ENCODE data around the gene GAP43. TPM values are rescaled to one million over a fixed set of nuclear protein-coding genes. Genes with fewer than 3 reads are reported as not detected.
"Not testable (repeated sequence)": the region's sequence is repeated elsewhere in the genome, so short reads cannot be mapped to it uniquely, and the experiment has no call there.

Gene GAP43
- total RNA-seq, 1 experiment from 2014 or later: not detected

- Histone ChIP-seq H3K9me3 (no peaks in the 10 kb centered on the region), H3K4me3 (no peak overlapping the region), H3K36me3 (no peaks in the 10 kb centered on the region), H3K27me3 (no peaks in the 10 kb centered on the region)
- no peak for DNase-seq
Observed at GRCh38 chr3:115702598-115702997, 79.3 kb downstream of the GAP43 start.

DNA sequence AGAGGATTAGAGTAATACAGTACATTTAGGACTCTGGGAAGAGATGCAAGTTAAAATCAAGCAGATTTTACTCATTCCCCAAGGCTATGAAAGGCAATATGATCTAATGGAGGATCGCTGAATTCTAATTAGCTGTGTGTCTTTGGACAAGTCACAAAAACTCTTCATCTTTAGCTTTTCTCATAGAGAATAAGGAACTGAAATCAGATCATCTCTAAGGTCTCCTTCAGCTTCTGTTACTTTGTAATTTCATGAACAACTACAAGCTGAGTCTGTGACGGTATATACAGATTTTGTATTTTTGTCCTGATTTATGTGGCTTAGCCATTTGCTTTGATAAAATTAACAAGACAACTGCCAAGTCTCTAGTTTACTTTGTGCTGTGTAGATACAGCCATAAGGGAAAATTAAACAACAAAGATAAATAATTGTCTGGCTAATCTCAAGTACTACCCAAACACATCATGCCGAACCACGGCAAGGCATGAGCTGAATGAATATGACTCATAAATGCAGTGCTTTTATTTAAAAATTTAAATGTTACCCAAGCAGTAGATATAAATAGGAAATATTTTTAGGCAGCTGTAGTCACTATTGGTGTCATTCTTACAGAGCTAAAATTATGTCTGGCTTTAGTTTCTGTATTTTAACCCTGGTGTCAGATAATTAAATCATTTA lies 81.5 kb downstream of the GAP43 start:
- no peaks in the 10 kb centered on the region for H3K9me3 ChIP-seq
- no peaks in the 10 kb centered on the region for H3K36me3 ChIP-seq
- H3K27me3 ChIP-seq: no peaks in the 10 kb centered on the region
- peak; percentile 39 for DNase-seq
- H3K4me3 ChIP-seq: no peak overlapping the region

- H3K36me3 ChIP-seq: no peaks in the 10 kb centered on the region
- H3K27me3 ChIP-seq: no peaks in the 10 kb centered on the region
- H3K4me3 ChIP-seq: no peak overlapping the region
- no peaks in the 10 kb centered on the region for H3K9me3 ChIP-seq
- no peak for DNase-seq
Observed at GRCh38 chr3:115706311-115706829, 83.1 kb downstream of the GAP43 start.

DNA sequence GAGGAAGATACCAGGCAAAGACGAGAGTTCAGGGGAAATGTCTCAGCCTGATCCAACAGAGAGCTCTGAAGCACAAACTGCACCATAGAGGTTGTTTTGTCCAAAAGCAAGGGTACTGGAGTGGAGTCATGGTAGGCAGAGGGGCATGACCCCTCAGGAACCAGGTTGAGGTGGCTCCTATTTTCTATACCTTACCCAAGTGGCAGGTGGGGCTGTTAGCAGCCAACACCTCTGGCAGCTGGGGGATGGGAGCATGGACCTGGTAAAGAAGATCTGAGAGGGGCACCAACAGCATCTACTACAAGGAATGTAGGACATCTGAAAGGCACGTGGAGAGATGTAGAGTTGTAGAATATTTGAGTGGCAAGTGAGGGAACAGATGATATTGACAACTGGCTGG lies 85.2 kb downstream of the GAP43 start:
- DNase-seq: no peak
- Histone ChIP-seq H3K9me3 (no peaks in the 10 kb centered on the region), H3K4me3 (no peak overlapping the region), H3K27me3 (no peaks in the 10 kb centered on the region), H3K36me3 (no peaks in the 10 kb centered on the region)

DNA sequence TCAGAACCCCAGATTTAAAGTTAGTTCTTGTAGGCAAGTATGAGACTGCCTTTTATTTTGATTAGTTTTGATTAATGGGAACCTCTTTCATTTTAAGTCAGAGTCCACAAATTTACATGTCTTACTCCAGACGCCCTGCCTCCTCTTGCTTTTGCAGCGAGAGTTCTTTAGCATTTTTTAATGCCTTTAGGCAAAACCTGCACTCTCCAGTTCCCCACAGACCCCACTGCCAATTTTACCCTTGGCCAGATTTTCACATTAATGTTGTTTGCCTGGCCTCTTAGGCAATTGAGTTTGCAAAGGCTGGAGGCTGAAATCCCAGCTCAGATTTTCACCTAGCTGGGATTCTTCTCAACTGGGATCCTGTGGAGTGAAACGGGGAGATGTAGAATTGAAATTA lies 85.8 kb downstream of the GAP43 start:
- no peaks in the 10 kb centered on the region for H3K36me3 ChIP-seq
- no peaks in the 10 kb centered on the region for H3K27me3 ChIP-seq
- DNase-seq: no peak
- no peaks in the 10 kb centered on the region for H3K9me3 ChIP-seq
- no peak overlapping the region for H3K4me3 ChIP-seq

DNA sequence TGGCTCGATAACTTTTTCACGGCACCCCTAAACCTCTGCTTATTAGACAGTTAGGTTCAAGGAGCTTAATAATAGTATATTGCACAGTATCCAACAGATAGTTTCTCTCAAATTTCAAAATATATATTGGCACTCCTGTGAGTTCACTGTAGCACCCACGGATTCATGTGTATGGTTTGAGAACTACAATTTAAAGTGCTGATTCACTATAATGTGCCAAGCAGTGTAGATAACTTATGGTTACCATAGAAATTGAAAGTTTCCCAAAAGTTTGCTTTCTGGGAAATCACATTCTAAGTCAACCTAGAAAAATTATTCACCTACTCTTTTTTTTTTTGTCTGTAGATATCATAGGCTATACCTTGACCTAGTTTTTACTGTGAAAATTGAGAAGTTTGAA lies 86.6 kb downstream of the GAP43 start:
- Histone ChIP-seq H3K27me3 (no peaks in the 10 kb centered on the region), H3K4me3 (no peak overlapping the region), H3K36me3 (no peaks in the 10 kb centered on the region), H3K9me3 (no peaks in the 10 kb centered on the region)
- no peak for DNase-seq

GRCh38 chr3:115710799-115711198 lies 87.5 kb downstream of the GAP43 start:
- DNase-seq: no peak

DNA sequence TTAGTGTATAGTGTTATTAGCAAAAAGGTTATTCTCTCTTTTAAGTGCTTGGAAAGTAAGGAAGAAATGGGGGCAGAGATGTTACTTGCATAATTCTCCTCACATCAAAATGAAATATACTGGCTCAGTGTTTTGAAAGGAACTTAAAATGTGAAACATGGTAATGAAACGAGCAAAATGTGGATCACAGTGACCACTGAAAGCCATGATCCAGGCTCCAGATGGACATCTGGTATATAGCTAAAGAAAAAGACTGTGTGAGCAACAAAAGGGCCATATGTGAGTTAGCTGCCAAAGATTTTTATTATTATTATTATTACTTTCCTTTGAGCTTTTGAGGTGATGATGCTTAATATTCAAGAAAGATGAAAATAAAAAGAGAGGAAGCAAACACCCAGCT lies 89.6 kb downstream of the GAP43 start:
- Histone ChIP-seq H3K36me3 (no peaks in the 10 kb centered on the region), H3K4me3 (no peak overlapping the region), H3K27me3 (no peaks in the 10 kb centered on the region), H3K9me3 (no peaks in the 10 kb centered on the region)
- DNase-seq: no peak

More at GRCh38 chr3:115710799-115711198, 87.5 kb downstream of the GAP43 start:
- Histone ChIP-seq H3K27me3 (no peaks in the 10 kb centered on the region), H3K4me3 (0 out of 2 replicates have a peak overlapping the region, but pooled peaks have one; percentile 9), H3K9me3 (no peaks in the 10 kb centered on the region), H3K36me3 (no peaks in the 10 kb centered on the region)

DNA sequence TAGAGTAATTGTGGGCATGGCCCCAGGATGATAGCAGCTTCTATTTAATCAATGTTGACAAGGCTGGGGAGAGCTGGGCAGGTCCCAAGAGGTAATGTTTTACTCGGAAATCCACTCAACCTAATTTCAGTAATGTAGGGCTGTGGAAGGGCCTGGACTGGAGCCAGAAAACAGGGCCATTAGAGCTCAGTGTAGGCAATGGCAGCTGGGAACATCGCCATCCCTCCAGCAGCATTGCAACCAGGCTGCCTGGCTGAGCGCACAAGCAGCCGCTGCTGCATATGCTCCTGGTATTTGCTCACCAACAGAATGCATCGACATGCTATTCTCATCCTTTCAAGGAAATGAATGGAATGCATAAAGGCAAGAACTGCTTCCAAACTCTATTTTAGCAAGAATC lies 90.0 kb downstream of the GAP43 start:
- Histone ChIP-seq H3K27me3 (no peaks in the 10 kb centered on the region), H3K36me3 (no peaks in the 10 kb centered on the region), H3K9me3 (no peaks in the 10 kb centered on the region), H3K4me3 (no peak overlapping the region)
- no peak for DNase-seq

DNA sequence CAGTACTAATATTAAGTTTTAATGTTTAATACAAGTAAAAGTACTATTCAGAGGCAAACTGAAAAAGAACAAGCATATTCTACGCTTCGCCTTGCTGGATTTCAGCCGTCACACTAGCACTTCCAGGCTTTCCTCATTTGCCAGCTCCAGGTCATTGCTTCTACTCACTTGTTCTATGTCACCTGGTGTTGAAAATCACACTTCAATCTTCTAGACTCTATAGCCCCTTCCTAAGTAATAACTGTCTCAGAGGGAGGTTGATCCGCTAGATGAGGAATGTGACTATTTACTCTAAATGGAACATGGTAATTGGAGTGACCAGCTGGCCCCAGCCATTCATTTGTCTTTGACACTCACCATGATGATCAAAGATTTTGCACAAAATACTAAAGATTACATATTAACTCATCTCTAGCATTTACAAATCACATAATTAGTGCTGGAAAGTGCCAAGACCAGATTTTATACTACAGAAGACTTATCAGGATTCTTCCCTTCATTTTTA lies 92.0 kb downstream of the GAP43 start:
- Histone ChIP-seq H3K36me3 (no peaks in the 10 kb centered on the region), H3K27me3 (no peaks in the 10 kb centered on the region), H3K9me3 (no peaks in the 10 kb centered on the region), H3K4me3 (no peak overlapping the region)
- no peak for DNase-seq

DNA sequence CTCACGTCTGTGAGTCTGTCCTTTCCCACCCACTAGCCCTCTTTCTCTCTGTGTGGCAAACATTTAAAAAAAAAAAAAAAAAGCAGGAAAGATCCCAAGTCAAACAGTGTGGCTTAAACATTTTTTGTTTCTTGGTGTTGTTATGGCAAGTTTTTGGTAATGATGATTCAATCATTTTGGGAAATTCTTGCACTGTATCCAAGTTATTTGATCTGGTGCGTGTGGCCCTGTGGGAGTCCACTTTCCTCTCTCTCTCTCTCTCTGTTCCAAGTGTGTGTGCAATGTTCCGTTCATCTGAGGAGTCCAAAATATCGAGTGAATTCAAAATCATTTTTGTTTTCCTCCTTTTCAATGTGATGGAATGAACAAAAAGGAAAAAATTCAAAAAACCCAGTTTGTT lies 97.7 kb downstream of the GAP43 start:
- Histone ChIP-seq H3K9me3 (no peaks in the 10 kb centered on the region), H3K4me3 (no peak overlapping the region), H3K27me3 (no peaks in the 10 kb centered on the region), H3K36me3 (no peaks in the 10 kb centered on the region)
- peak; percentile 13 for DNase-seq

DNA sequence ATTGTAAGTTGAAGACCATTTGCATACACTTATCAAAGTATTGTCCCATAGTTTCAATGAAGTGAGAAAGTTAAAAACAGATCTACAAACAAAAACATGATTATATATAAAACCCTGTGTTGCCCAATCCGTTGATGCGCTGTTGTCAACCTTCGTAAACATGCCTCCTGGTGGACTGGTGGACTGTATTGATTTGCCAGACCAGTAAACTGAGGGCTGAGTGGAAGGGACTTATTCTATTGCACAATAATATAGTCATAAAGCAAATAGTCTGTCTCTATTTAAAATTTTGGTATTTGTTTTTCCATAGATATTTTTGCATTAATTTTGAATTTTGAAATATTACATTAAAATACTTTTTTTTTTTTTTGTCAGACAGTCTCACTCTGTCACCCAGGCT lies 102.5 kb downstream of the GAP43 start:
- Histone ChIP-seq H3K27me3 (no peaks in the 10 kb centered on the region), H3K36me3 (no peaks in the 10 kb centered on the region), H3K4me3 (no peak overlapping the region), H3K9me3 (no peaks in the 10 kb centered on the region)
- no peak for DNase-seq

DNA sequence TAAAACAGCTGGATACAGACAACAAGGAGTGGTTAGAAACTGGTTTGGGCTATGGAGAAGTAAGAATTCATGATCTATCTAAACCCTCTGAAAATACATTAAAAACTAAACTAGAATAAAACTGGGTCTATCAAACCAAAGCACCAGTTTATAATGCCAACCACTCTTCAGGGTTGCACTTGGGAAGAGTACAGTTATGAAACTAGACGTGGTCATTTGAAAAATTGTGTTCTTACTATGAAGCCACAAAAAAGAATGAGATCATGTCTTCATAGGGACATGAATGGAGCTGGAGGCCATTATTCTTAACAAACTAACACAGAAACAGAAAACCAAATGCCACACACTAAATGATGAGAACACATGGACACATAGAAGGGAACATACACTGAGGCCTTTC lies 103.8 kb downstream of the GAP43 start:
- no peak overlapping the region for H3K4me3 ChIP-seq
- H3K36me3 ChIP-seq: no peaks in the 10 kb centered on the region
- no peaks in the 10 kb centered on the region for H3K9me3 ChIP-seq
- H3K27me3 ChIP-seq: no peaks in the 10 kb centered on the region
- DNase-seq: no peak

DNA sequence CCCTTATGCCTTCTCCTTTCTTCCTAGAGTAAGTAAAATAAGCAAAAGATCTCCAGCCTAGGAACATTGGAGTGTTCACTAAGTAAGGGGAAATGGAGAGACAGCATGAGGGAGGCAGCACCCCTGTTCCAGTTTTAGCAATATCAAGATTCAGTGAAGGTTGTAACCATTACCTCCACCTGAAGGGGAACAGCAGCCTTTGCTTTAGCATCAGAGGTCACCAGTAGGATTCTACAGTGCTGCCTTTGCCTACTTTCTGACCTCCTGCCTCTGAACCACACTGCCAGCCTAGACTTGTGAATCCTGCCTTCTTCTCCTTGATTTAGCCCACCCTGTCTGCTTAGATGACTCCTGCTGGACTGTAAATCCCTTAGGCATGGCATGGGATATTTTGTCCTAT lies 104.7 kb downstream of the GAP43 start:
- no peak for DNase-seq
- H3K4me3 ChIP-seq: no peak overlapping the region
- no peaks in the 10 kb centered on the region for H3K9me3 ChIP-seq
- no peaks in the 10 kb centered on the region; the same call in 1 of the 2 replicates for H3K27me3 ChIP-seq
- H3K36me3 ChIP-seq: no peaks in the 10 kb centered on the region

GRCh38 chr3:115736341-115736740 lies 113.0 kb downstream of the GAP43 start:
- not testable (repeated sequence) for H3K27me3 ChIP-seq, H3K4me3 ChIP-seq, DNase-seq, H3K36me3 ChIP-seq
- peaks cover 12% of the 10 kb centered on the region for H3K9me3 ChIP-seq

DNA sequence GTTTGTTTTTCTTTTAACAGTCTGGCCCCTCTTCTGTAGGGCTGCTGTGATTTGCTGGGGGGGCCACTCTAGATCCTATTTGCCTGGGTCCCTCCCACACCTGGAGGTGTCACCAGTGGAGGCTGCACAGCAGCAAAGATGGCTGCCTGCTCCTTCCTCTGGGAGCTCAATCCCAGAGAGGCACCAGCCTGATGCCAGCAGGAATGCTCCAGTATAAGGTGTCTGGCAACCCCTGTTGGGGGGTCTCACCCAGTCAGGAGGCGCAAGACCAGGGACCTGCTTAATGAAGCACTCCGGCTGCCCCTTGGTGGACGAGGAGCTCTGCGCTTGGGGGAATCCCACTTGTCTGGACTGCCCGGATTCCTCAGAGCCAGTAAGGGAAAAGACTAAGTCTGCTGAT lies 118.3 kb downstream of the GAP43 start:
- Histone ChIP-seq H3K36me3 (no peaks in the 10 kb centered on the region), H3K27me3 (no peaks in the 10 kb centered on the region), H3K4me3 (no peak overlapping the region), H3K9me3 (peaks cover 12% of the 10 kb centered on the region)
- DNase-seq: no peak

- DNase-seq: peak; percentile 30
- H3K36me3 ChIP-seq, H3K9me3 ChIP-seq, H3K27me3 ChIP-seq, H3K4me3 ChIP-seq: not testable (repeated sequence)
Observed at GRCh38 chr3:115744516-115744915, 121.2 kb downstream of the GAP43 start.

DNA sequence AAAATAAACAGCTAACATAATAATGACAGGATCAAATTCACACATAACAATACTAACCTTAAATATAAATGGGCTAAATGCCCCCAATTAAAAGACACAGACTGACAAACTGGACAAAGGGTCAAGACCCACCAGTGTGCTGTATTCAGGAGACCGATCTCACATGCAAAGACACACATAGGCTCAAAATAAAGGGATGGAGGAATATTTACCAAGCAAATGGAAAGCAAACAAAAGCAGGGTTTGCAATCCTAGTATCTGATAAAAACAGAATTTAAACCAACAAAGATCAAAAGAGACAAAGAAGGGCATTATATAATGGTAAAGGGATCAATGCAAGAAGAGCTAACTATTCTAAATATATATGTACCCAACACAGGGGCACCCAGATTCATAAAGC lies 129.7 kb downstream of the GAP43 start:
- H3K36me3 ChIP-seq, H3K9me3 ChIP-seq, H3K27me3 ChIP-seq, DNase-seq, H3K4me3 ChIP-seq: not testable (repeated sequence)
